Activated T-helper 1 cell treated with anti-CD3 and anti-CD28 coated beads, Interleukin-2, amount 50 U/mL, for 16 hours (primary cell): Measurements from ENCODE around the gene CCDC78.

Source experiments
- DNase-seq, 2 donors: peaks; one replicate each; pipeline ENCODE4 v3.0.0-alpha.2; 2020; ENCODE audit warnings: low read depth in 1 of 2, low spot score in 1 of 2

Gene CCDC78

DNA sequence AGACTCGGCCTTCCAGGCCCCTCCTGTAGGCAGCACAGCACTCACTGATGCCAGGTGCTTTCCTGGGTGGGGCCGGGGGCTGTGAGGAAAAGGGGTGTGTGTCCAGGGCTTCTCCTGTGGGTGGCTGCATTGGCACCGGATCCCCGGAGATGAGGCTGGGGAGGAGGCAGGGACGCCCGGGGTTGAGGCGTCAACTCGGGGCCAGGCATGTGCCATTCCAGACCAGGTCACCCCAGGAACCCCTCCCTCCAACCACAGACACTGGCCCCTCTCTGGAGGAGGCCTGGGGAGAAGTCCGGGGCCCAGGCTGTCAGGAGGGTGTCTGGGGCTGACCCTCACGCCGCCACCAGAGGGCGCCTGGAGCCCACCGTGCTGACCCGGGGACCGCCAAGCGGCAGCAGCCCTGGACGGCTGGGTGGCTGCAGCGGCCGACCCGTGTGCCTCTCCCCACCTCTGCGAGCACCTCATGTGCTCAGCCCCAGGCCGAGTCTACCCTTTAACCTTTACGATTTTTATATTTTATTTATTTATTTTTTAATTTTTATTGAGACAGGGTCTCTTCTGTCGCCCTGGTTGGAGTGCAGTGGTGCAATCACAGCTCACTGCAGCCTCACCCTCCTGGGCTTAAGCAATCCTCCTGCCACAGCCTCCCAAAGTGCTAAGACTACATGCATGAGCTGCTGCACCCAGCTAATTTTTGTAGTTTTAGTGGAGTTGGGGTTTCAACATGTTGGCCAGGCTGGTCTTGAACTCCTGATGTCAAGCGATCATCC is 14.5 kb downstream of the CCDC78 start:
- peak; percentile 67 to 70 for DNase-seq

DNA sequence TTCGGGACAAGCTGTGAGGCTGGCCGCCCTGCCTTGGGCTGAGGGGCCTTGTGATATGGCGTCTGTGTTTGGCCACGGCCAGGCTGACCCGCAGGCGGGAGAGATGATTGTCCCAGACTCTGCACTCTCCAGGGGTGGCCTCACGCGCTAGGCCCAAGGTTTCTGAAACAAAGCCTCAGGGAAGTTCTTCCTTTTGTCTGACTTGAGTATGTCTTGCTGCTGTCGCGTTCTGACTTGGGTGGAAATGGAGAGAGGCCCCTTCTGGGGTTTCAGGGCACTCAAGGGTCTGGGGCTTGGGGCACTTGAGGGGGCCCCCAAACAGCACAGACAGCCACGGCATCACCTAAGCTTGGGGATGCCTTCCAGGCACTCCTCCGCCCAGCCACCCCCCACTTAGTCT is 15.2 kb downstream of the CCDC78 start:
- DNase-seq, result no peak

DNA sequence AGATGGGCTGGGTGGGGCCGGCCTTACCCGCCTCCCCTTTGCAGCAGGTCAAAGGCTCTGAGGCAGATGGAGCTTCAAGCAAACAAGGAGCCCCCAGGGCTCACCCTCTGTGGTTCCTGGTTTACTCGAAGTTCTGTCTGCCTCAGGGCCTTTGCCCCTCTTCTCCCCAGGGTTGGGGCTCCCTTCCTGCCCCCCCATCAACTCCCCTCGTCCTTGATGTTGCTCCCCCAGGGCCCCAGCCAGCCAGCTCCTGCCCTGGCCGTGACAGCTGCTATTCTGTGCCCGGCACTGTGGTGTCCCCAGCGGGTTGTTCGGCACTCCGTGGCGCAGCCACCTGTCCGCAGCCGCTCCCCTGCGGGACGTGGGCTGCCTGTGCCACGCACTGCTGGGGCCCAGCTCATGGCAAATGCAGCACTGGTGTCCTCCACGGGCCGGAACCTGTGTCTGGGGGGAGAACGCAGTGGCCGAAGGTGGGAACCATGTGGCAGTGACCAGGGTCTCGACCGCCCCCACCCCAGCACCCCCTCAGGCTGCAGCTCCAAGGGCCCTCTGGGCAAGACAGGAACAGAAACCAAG is 15.7 kb downstream of the CCDC78 start:
- no peak for DNase-seq

DNA sequence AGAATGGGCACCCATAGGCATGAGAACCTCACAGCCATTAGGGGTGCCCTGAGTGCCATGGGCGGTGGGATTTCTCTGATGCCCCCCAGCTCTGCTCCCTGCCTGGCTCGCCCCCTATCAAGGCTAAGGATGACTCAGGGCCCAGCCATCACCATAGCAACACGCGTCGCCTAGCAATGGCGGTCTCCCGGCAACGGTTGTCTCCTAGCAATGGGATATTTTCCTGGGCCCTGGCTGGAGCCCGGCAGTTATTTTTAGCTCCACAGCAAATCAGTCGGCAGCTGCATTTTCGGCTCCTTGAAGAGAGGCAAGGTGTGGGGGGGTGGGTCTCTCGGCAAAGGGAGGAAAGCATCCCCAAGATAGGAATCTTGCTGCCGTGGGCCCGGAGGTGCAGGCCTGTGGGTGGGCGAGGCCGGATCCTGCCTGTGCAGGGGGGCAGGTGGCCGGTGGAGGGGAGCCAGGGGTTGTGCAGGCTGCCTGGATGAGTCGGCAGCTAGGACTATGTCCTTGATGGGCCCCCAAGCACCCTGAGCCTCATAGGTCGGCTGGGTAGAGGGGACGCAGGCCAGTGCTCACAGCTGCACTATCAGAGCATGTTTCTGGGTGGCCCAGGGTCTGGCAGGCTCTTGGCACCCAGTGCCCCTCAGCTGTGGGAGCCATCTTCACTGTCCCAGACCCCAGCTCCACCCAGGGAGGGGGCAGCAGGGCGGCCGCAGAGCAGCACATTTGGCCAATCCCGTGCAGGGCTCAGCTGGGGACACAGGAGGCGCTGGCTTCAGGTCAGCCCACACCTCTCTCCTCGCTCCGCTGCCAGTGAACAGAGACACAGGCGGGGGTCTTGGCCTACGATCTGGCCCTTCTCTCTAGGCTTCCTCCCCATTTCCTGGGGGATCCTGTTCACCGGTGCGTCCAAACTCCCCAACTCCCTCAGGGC is 16.4 kb downstream of the CCDC78 start:
- no peak for DNase-seq

DNA sequence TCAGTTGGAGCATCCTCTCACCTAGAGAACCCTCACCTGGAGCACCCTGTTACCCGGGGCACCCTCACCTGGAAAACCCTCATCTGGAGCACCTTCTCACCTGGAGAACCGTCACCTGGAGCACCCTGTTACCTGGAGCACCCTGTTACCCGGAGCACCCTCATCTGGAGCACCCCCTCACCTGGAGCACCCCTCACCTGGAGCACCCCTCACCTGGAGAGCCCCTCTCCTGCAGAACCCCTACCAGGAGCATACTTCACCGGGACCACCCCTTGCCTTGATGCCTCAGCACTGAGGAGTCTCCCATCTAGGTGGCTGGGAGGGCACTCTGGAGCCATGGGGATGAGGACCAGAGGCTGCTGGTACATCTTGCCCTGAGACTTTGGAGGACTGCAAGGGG is 17.3 kb downstream of the CCDC78 start:
- DNase-seq, result no peak

DNA sequence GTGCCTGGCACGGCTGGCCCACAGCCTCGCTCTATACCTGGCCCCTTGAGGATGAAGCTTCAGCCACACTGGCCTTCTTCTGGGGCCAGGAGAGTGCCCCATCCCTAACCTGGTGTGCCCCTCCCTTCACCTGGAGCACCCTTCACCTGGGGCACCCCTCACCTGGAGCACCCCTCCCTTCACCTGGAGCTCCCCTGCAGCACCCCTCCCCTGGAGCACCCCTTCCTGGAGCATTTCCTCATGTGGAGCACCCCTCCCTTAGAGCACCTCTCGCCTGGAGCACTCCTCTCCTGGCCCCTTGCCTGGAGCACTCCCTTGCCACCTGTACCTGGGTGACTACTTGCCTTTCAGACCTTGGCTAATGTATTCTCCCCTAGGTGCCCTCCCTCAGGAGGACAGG is 18.2 kb downstream of the CCDC78 start:
- DNase-seq, result no peak

DNA sequence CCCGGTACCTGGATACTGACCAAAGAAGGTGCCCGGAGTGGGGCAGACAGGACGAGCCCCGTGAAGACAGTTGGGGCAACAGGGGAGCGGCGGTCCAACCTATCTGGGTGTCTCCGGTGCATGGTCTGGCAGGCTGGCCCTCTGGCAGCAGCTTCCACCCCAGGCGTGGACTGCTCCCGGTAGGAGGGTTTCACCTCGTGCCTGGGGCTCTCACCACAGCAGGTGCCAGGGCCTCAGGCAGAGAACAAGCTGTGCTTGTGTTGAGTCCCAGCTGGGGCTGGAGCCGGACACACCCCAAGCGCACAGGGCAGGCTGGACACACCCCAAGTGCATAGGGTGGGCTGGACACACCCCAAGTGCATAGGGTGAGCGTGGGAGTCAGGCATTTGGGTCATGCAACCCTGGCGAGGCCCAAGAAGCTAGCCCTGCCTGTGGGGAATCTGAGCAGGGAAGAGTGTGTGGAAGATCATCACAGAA is 19.1 kb downstream of the CCDC78 start:
- no peak for DNase-seq

DNA sequence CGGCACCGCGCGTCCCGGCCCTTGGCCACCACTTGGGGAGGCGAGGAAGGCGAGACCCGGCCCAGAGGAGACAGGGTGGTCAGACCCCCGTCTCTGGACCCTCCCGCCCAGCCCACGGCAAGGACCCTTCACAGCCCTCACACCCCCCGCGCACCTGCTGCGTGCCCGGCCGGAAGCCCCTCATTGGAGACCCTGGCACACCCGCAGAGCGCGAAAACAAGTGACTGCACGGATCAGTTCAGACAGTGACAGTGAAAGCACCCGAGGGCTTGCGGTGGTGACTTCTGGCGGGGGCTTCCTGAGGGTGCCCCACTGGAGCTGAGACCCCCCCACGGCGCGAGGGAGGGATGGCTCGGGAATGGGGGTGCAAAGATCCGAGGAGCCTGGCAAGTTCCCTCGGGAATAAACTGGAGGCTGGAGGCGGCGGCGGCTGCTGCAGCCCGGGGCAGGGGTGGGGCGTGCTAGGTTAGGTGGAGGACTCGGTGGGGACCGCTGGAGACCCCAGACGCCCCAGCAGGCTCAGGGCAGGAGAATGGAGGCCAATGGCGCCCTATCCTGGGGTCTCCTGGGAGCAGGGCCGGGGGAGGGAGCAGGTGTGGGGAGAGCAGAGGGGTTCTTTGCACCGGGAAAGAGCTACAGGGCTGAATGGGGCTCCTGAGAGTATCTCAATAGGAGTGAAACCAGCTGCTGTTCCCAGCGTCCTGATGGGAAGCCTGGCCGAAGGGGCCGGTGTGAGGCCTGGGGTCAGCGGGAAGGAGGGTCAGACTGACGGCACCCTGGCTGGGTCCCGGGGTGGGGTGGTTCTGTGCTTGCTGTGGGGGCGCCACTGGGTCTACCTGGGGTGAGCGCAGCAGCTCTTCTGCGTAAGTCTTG is 19.8 kb downstream of the CCDC78 start:
- DNase-seq, result no peak

DNA sequence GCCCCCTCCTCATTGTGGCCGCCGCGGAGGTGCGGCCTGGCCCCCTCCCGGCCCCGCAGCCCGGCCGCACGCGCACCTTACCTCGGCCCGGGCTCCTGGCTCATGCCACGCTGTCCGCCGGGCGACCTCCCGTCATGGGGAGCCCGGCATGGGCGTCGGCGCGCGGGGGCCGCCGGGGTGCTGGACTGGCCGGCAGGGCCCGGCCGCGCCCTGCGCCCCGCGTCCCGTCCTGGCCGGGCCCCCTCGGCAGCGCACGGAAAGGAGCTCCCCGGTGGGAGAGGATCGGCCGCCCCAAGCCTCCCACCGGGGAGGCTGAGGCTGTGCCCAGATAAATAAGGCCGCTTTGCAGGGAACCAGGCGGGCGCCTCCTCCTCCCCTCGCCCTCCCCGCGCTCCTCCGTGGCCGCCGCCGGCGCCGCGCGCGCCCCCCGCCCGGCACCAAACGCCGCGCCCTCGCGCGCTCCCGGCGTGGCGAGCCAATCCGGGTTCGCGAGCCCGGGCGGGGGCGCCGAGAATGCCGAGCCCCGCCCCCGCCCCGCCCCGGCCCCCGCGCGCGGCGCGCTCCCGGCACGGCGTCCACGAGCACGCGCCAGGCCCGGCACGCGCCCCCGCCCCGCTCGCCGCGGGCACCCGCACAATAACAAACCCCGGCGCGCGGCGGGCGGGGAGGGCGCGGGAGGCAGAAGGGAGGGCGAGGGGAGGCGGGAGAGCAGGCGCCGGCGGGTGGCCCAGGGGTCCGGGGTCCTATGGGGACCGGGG is 20.6 kb downstream of the CCDC78 start, which contains the start of gene FBXL16:
Gene FBXL16, minus strand, starts transcription at position 371 of the 758 bp plus-strand sequence. CDS start 8,396 bp downstream, outside the sequence.
- DNase-seq, result no peak

DNA sequence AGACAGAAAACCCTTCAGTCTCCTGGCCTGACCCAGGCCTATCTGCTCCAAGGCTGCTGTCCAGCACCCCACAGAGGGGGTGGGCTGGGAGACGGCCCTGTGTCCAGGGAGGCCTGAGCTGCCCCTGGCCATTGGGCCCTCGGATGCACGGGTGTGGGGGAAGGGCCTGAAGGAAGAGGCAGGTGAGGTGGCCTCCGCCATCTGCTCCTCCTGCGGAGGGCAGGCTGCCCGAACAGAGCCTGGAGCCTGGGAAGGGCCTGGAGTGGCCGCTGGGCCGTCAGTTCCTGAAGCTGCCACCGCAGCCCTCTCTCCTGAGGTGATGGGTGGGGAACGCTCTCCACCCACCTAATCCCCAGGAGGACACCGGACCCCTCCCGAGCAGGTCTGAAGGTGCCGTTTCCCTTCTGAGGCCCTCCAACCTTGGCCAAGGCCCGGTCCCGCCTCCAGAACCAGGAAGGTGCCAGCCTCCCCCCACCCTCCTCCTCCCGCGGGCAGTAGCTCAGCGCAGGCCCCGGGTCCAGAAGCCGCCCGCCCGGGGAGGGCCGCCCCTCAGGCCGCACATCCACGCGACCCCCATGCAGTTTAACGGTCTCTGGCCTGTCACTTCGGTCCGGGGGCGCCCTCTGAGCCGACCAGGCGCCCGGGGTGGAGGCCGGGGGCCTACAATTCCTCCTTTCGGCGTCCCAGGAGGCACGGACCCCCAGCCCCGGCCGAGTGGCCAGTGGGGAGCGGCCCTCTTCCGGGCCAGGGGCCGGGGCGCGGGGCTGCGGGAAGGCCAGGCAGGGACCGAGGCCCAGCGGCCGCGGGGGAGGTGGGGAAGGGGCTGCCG is 21.5 kb downstream of the CCDC78 start:
- DNase-seq, result no peak

DNA sequence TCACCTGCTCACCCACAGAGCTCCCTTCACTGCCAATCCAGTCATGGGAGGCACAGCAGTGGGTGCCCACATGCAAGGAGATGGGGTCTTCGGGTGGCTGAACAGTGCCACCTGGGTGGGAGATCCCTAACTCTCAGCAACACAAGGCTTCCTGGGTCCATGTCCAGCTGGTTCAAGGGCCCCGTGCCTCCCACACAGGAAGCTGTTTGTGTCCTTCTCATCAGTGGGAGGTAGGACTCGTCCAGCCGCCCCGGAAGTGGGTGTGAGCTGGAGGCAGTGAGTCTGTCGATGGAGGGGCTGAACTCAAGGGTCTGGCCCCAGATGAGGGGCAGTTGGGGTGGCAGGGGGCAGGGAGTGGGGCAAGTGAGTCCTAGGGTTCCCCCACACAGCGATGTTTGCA is 22.2 kb downstream of the CCDC78 start:
- DNase-seq, result no peak

DNA sequence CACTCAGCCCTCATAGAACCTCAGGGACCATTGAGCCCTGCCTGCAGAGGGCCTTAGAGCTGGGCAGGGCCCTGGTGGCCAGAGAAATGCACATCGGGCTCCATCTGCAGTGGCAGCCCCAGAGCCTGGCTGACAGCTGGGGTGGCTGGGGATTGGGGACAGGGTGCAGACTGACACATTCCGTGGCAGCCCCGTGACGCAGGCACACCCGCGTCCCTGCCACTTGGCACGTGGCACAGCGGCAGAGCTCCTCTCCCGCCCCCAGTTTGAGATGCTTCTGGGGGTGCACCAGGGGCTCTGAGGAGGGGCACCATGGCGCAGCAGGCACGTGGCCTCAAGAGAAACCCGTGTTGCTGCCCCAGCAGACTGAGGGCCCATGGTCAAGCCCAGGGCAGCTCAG is 22.8 kb downstream of the CCDC78 start:
- DNase-seq, result no peak

DNA sequence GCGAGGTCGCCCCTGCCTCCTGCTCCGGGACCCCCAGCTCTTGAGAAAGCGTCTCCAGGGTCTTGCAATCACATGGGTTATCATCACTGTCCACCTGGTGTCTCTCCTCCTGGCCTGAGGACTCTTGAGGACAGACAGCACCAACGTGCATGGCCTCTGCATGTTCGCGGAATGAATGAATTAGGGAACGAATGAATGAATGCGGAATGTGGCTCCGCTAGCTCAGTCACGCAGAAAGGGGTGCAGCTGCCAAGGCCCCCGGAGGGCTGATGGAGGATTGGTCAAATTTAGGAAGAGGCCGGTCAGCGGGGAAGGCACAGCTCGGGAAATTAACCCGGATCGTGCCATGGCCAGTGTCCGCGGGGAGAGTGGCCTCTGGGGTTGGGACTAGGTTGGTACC is 23.9 kb downstream of the CCDC78 start:
- no peak for DNase-seq

DNA sequence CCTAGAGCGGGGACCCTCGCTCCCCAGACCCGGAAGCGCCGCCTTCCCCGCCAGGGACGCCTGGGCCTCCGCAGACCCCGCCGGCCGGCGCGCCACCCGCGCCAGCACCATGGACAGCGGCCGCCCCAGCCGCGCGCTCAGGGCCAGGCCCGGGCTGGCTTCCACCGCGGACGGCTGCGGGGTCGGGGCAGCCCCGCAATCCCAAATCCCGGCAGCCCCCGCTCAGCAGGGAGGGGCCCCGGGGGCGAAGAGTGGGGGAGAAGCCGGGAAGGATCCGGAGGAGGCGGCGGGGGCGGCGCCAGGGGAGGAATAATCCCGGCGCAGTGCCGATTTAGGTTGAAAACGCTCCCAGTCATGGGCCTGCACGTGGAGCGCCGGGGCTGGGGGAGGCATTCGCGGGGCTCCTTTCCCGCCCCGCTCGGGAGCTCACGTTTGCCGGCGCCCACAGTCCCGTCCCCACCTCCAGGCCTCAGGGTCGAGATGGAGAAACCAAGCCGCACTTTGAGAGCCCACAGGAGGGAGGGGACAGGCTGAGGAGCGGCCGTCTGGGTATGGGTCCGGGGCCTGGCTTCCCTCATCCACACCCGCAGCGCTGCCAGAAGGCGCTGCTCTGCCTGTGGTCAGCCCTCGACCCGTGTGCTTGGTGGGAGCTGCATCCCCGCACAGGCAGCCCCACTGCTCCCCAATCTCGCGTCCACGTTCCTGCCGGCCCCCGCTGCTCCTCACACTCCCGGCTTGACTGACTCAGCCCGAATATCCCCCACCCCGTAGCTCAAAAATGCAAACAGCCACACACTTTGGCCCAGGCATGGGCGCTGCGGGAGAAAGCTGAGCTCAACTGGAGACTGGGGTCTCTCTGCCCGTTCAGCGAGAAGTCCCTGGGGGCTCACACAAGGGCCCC is 25.3 kb downstream of the CCDC78 start:
- DNase-seq, result no peak

DNA sequence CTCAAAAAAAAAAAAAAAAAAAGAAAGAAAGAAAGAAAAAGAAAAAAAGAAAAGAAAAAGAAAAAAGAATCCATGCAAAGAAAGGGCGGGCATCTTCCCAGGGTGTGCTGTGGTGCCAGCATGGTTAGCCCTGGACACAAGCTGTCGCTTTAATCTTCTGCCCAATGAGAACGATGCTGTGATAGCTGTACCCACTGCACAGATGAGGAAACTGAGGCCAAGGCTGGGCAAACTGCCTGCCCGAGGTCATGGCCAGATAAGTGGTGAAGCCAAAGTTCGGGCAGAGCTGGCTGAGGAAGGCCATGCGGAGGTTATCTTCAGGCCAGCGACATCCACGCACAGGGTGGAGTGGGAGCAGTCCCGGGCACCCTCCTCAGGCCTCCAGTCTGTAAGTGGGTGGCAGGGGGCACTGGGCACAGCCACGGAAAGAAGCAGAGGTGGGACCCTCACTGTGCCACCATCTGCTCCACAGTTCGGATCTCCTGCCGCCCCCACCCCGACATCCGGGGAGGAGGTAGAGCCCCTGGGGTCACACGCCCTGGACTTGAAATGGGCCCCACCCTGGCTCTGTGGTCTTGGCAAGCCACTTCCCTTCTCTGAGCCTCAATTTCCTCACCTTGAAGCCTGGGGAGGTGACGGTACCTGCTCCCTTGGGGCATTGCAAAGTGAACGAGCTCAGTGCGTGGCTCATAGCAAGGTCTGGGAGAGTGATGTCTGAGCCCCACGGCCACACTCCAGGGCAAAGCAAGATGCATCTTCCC is 27.2 kb downstream of the CCDC78 start:
- DNase-seq, result no peak

DNA sequence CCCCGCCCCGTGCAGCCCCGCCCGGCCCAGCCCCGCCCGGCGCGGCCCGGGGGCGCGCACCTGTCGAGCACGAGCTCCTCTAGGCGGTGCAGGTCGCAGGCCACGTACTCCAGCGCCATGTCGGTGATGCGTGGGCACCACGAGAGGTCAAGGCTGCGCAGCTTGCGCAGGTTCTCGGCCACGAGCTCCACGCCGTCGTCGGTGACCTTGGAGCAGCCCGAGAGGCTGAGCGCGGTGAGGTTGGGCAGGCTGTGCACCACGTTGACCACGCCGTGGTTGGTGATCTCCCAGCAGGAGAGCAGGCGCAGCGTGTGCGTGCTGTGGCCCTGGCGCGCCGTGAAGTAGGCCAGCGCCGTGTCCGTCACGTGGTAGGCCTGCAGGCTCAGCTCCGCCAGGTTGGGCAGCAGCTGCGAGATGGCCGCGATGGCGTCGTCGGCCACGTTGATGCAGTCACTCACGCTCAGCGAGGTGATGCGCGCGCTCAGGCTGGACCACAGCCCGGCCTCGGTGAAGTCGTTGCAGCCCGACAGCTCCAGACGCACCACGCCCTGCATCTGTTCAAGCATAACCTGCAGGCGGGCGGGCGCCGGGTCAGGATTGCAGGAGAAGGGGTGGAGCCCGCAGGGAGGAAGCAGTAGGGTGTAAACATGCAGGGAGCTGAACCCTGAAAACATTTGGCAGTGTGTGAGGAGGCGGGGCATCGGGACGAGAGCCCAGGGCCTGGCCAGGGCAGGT is 30.7 kb downstream of the CCDC78 start:
- peak; percentile 45 to 66 for DNase-seq
